H7 (cell line): ENCODE results near the gene DAPK2. TPM values are rescaled to one million over a fixed set of nuclear protein-coding genes. Genes with fewer than 3 reads are reported as not detected.

Source experiments
- DNase-seq: peaks from one replicate; pipeline ENCODE4 v3.0.0; 2012
- H3K27me3 ChIP-seq: 2 replicates; pipeline ENCODE4 v1.6.0; 2011; ENCODE audit warnings: mild to moderate bottlenecking, low read length; ENCODE audit not compliant: control insufficient read depth, insufficient read depth
- H3K36me3 ChIP-seq: replicated peaks from 2 replicates; pipeline ENCODE4 v1.5.1; 2011; ENCODE audit warnings: low read length; ENCODE audit not compliant: control insufficient read depth, insufficient read depth
- H3K4me3 ChIP-seq: 2 replicates; pipeline ENCODE4 v1.5.1; 2011; ENCODE audit warnings: low read depth, mild to moderate bottlenecking, control low read depth, low read length, moderate library complexity; ENCODE audit not compliant: insufficient read depth
- total RNA-seq: library from RNA; depleted of rRNA; stranded (reverse); fragments of >200 nt; shearing (Covaris generic); gene quantifications from 2 replicates; pipeline ENCODE4 v1.2.3, GENCODE V29; 2014

DAPK2 gene
- total RNA-seq, 1 experiment from 2014 or later, result 1.9 TPM

DNA sequence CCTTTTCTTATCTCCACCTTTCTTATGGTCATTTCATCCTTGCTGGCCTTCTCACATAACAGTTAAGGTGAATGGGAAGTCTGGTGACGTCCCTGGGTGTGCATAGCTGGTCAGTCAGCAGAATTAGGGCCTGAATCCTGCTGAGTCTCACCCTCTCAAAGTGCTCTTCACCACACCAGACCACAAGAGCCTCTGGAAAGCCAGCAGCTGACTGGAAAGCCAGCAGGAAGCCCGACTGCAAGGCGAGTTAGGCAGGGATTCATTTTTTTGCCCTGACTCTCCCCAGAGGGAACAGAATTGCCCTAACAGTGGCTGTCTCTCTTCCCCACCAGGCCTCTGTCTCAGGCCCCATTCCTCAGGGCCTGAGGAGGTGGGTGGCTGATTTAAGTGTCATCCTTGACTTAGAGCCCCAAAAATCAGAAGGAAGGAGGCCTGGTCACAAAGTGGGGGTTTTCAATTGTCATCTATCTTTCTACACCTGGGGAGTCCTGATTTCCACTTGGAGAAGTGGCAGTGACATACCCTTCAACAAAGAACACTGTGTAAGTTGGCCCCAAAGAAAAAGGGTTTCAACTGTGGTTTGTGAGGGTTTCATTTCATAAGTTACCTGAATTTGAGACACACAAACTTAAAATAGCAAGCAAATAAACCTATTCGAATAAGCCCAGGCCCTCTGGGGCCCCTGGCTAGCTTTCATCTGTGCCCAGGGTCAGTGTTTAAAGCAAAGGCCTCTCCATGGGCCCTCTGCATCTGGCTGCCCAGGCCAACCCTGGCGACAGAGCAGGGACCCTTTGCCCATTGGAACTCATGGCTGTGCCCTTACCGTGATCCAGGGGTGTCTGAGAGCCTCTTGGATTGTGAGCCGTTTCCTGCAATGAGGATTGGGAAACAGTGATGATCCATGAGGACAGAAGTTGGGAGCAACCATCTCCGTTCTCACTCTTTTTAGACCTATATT lies 122.0 kb downstream of the DAPK2 start:
- Histone ChIP-seq H3K27me3 (no peaks in the 10 kb centered on the region), H3K36me3 (no peaks in the 10 kb centered on the region), H3K4me3 (no peak overlapping the region)
- DNase-seq, result no peak

DNA sequence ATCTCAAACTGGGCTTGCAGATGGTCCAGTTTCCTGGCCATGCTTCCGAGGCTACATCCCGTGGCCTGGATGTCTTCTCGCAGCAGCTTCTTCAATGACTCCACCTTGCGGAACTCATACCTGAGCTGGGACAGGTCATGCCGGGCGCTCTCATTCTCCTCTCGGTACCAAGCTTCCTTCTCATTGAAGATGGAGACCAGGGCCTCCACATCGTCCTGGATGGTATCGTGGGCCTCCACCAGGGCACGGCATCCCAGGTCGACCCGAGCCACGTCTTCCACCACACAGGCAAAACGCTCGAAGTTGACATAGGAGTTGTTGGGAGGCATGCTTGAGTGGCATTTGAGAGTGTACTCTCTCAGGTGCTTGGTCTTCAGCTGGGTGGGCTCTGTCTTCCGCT lies 123.4 kb downstream of the DAPK2 start:
- no peak for DNase-seq
- no peak overlapping the region for H3K4me3 ChIP-seq
- no peaks in the 10 kb centered on the region for H3K27me3 ChIP-seq
- no peaks in the 10 kb centered on the region for H3K36me3 ChIP-seq

- Histone ChIP-seq H3K36me3 (no peaks in the 10 kb centered on the region), H3K27me3 (no peaks in the 10 kb centered on the region), H3K4me3 (no peak overlapping the region)
- DNase-seq, result no peak
Measured at GRCh38 chr15:63922261-63922904, 123.9 kb downstream of the DAPK2 start.

DNA sequence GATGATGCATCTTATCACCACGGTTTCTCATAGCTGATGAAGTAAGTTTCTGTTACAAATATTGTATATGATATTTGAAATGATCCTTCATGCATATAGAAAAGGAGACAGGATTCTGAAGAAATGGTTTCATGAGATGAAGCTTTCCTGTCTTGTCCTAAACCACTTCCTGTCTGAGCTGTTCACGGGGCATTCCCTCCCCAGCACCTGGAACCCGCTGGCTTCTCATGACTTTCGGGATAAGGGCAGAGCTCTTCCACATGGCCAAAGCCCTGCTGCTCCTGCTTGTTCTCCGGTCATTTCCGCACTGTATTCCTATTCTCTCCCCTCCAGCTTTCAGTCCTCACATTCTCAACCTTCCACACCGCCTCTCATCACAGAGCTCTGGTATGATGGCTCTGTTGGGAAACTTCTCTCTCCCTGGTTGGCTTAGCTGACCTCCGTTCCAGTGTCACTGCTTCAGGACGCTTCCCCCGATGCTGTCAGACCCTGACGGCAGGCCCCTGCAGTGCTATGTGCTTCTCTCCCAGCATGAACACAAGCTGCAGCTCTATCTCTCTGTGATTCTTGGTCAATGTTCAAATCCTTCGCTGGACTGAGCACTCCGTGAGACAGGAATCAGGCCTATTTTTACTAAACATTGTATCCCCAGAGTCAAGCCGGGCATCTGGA lies 125.6 kb downstream of the DAPK2 start:
- H3K36me3 ChIP-seq, result no peaks in the 10 kb centered on the region
- H3K27me3 ChIP-seq, result no peaks in the 10 kb centered on the region
- no peak for DNase-seq
- no peak overlapping the region for H3K4me3 ChIP-seq

DNA sequence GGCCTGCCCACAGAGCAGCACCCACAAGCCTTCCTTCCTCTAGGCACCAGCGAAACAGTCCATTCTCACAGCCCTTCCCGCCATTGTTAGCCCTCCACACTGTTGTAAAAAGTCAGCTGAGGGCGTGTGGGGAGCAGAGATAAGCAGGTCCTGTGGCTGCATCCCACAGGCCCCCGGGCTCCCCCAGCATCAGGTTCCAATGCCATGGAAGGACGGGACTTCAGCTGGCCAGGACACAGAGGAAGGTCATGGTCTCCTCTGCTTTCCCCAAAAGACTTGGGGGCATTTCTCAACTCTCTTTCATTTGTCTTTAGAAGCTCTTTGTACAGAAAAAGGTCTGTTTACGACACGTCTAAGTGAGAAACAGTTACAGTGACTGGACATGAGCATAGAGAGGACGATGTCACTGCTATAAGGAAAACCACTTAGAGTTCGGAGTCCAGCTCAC lies 127.4 kb downstream of the DAPK2 start:
- H3K4me3 ChIP-seq, result no peak overlapping the region
- no peak for DNase-seq

GRCh38 chr15:63918317-63918672 lies 128.0 kb downstream of the DAPK2 start:
- DNase-seq, result no peak
- Histone ChIP-seq H3K27me3 (no peaks in the 10 kb centered on the region), H3K36me3 (no peaks in the 10 kb centered on the region), H3K4me3 (no peak overlapping the region)

More for the DNA sequence above, 127.4 kb downstream of the DAPK2 start:
- H3K36me3 ChIP-seq, result no peaks in the 10 kb centered on the region
- no peaks in the 10 kb centered on the region for H3K27me3 ChIP-seq

DNA sequence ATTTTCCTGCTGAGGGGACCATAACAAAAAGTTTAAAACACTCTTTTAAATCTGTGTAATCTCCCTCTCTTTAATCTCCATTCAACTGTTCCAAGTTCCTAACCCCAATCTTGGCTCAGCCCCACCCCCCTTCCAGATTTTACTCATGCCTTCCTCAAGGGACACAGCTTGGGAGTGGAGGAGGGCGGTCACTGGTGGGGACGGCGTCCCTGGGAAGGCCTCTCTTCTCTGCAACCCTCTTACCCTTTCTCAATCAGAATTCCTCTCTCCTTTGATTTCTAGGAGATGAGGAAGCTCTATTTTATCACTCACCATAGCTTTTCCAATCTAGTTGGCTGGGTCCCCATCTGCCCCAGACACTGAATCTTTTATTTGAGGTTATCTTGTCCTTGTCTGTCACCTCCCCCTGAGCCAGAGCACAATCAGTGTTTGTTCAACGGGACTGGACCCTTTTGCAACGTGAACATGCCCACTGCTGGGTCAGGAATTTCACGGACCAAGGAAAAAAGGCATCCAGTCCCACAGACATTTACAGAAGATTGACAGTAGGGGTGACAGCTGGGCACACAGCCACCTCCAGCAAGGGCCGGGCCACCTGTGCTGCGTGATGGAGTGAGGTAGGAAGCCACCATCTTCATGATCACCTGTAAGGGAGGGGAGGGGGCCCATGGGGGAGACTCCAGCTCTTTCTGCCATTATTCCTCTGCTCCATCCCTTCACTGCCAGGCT lies 128.5 kb downstream of the DAPK2 start:
- no peaks in the 10 kb centered on the region for H3K27me3 ChIP-seq
- no peak for DNase-seq
- H3K36me3 ChIP-seq, result no peaks in the 10 kb centered on the region
- no peak overlapping the region for H3K4me3 ChIP-seq

GRCh38 chr15:63915873-63916771 lies 130.2 kb downstream of the DAPK2 start:
- peak; percentile 74 for DNase-seq
- no peak overlapping the region for H3K4me3 ChIP-seq
- H3K27me3 ChIP-seq, result no peaks in the 10 kb centered on the region
- H3K36me3 ChIP-seq, result no peaks in the 10 kb centered on the region

DNA sequence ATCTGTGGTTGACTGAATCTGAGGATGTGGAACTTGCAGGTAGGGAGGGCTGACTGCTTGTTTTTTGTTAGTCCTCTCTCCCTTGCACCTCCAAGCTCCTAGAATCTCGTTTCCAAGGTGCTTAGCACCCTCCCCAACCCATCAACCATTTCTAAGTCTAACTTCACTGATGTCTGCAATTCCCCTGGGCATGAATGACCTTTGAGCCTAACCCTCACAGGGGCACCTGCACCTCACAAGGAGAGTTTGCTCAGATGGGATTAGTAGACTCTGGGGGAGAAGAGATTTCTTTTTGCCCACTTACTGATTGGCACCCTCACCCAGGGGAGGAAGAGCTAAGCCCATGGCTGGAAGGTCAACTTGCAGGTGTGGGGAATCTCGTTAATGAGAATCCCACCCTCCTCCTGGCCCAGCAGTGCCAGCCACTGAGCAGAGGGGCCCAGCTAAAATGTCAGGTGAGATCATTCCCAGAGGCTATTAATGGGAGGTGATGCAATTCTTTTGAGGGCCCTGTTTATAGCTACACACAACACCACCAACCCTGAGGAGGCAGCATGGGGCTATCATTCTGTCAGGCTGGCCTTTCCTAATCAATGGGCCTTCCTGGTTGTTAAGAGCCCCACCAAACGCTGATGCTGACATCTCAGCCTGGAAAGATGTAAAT lies 130.9 kb downstream of the DAPK2 start:
- Histone ChIP-seq H3K27me3 (no peaks in the 10 kb centered on the region), H3K4me3 (no peak overlapping the region), H3K36me3 (no peaks in the 10 kb centered on the region)
- no peak for DNase-seq

GRCh38 chr15:63913786-63914315 lies 132.4 kb downstream of the DAPK2 start:
- no peak for DNase-seq
- no peaks in the 10 kb centered on the region for H3K36me3 ChIP-seq
- no peak overlapping the region for H3K4me3 ChIP-seq
- H3K27me3 ChIP-seq, result no peaks in the 10 kb centered on the region

- no peak for DNase-seq
- no peak overlapping the region for H3K4me3 ChIP-seq
- no peaks in the 10 kb centered on the region for H3K27me3 ChIP-seq
- H3K36me3 ChIP-seq, result no peaks in the 10 kb centered on the region
Measured at GRCh38 chr15:63913336-63913735, 132.9 kb downstream of the DAPK2 start.

DNA sequence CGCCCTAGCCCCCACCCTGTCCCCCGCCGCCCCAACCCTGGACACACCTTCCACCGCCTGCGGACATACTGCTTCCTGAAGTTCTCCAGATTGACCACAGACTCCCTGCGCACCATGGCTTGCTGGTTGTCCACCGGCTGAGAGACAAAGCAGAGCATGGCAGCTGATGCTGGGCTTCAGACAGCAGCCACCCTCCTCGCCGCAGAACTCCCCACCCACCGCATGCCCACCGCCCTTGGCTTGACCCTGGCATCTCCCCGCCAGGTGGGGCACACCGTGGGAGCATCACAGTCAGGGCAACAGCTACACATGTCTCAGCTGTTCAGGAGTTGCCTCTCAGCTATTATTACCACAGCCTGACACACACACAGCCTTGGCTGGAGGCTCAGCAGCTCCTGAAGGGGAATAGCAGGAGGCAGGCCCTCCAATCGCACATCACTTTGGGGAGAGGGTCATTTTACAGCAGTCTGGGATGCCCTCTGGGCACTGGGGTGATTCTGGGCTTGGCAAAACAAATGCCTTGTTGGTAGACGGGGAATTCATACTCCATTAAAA lies 134.1 kb downstream of the DAPK2 start:
- DNase-seq, result no peak
- Histone ChIP-seq H3K4me3 (no peak overlapping the region), H3K27me3 (no peaks in the 10 kb centered on the region), H3K36me3 (no peaks in the 10 kb centered on the region)

GRCh38 chr15:63911160-63911559 lies 135.1 kb downstream of the DAPK2 start:
- no peaks in the 10 kb centered on the region for H3K27me3 ChIP-seq
- no peak for DNase-seq
- no peak overlapping the region for H3K4me3 ChIP-seq
- no peaks in the 10 kb centered on the region for H3K36me3 ChIP-seq
